Stimulated activated CD8-positive, alpha-beta memory T cell treated with anti-CD3 and anti-CD28 coated beads, Interleukin-15, amount 100 ng/mL, for 24 hours (primary cell): ENCODE results near the gene STK39.
"Not testable (repeated sequence)": the region's sequence is repeated elsewhere in the genome, so short reads cannot be mapped to it uniquely, and the experiment has no call there.

Source experiments
- DNase-seq: peaks from one replicate; pipeline ENCODE4 v3.0.0-alpha.2; 2020; ENCODE audit warnings: low read depth

Gene STK39

GRCh38 chr2:168087401-168087800, 160.0 kb downstream of the STK39 start:
- DNase-seq = no peak

- DNase-seq = no peak
These were observed 160.5 kb downstream of the STK39 start for GRCh38 chr2:168086851-168087250.

GRCh38 chr2:168085801-168086361, 161.5 kb downstream of the STK39 start:
- no peak for DNase-seq

GRCh38 chr2:168084288-168084687, 163.1 kb downstream of the STK39 start:
- no peak for DNase-seq

- not testable (repeated sequence) for DNase-seq
These were observed 165.9 kb downstream of the STK39 start for GRCh38 chr2:168081452-168081851.

- DNase-seq = no peak
These were observed 168.2 kb downstream of the STK39 start for GRCh38 chr2:168079236-168079635.

GRCh38 chr2:168076731-168077130, 170.7 kb downstream of the STK39 start:
- no peak for DNase-seq

GRCh38 chr2:168075446-168075845, 171.9 kb downstream of the STK39 start:
- no peak for DNase-seq

- DNase-seq = no peak
These were observed 174.6 kb downstream of the STK39 start for GRCh38 chr2:168072626-168073303.

- no peak for DNase-seq
These were observed 183.1 kb downstream of the STK39 start for GRCh38 chr2:168064011-168064998.

GRCh38 chr2:168062936-168063335, 184.5 kb downstream of the STK39 start:
- DNase-seq = no peak

GRCh38 chr2:168062054-168062453, 185.3 kb downstream of the STK39 start:
- no peak for DNase-seq

GRCh38 chr2:168060986-168061750, 186.2 kb downstream of the STK39 start:
- DNase-seq = no peak

GRCh38 chr2:168059758-168060157, 187.6 kb downstream of the STK39 start:
- DNase-seq = no peak

- no peak for DNase-seq
These were observed 188.7 kb downstream of the STK39 start for GRCh38 chr2:168058675-168059074.

GRCh38 chr2:168056242-168056787, 191.1 kb downstream of the STK39 start:
- no peak for DNase-seq

GRCh38 chr2:168054657-168055056, 192.7 kb downstream of the STK39 start:
- no peak for DNase-seq

GRCh38 chr2:168053676-168054075, 193.7 kb downstream of the STK39 start:
- no peak for DNase-seq

- DNase-seq = no peak
These were observed 194.6 kb downstream of the STK39 start for GRCh38 chr2:168052773-168053172.

GRCh38 chr2:168050377-168050776, 197.0 kb downstream of the STK39 start:
- no peak for DNase-seq

GRCh38 chr2:168049609-168050008, 197.8 kb downstream of the STK39 start:
- no peak for DNase-seq
